Measurements from ENCODE around the gene MAST4.

MAST4 gene

GRCh38 chr5:67031692-67032091, 435.5 kb downstream of the MAST4 start:
- no peak for DNase-seq (ENCODE audit: low spot score)
- FAIRE-seq: no peak

GRCh38 chr5:67032921-67033664, 436.9 kb downstream of the MAST4 start:
- FAIRE-seq (no peak), DNase-seq (ENCODE audit: low spot score) (no peak)

GRCh38 chr5:67033880-67034651, 437.9 kb downstream of the MAST4 start:
- no peak for DNase-seq (ENCODE audit: low spot score)
- FAIRE-seq: no peak

GRCh38 chr5:67035098-67035740, 439.0 kb downstream of the MAST4 start:
- DNase-seq (ENCODE audit: low spot score) (no peak), FAIRE-seq (no peak)

- DNase-seq (ENCODE audit: low spot score) (no peak), FAIRE-seq (no peak)
Observed at GRCh38 chr5:67037171-67037570, 441.0 kb downstream of the MAST4 start.

- peak; percentile 27 for DNase-seq (ENCODE audit: low spot score)
- FAIRE-seq: no peak
Observed at GRCh38 chr5:67038817-67039603, 442.8 kb downstream of the MAST4 start.

GRCh38 chr5:67042176-67043003, 446.2 kb downstream of the MAST4 start:
- DNase-seq (ENCODE audit: low spot score) (no peak), FAIRE-seq (no peak)

GRCh38 chr5:67043796-67044511, 447.8 kb downstream of the MAST4 start:
- DNase-seq (ENCODE audit: low spot score) (no peak), FAIRE-seq (no peak)

GRCh38 chr5:67045816-67046740, 449.9 kb downstream of the MAST4 start:
- FAIRE-seq (no peak), DNase-seq (ENCODE audit: low spot score) (no peak)

- DNase-seq (ENCODE audit: low spot score) (no peak), FAIRE-seq (no peak)
Observed at GRCh38 chr5:67047160-67047559, 451.0 kb downstream of the MAST4 start.

GRCh38 chr5:67047616-67048015, 451.4 kb downstream of the MAST4 start:
- FAIRE-seq (no peak), DNase-seq (ENCODE audit: low spot score) (no peak)

- FAIRE-seq: no peak
- no peak for DNase-seq (ENCODE audit: low spot score)
Observed at GRCh38 chr5:67050125-67050524, 453.9 kb downstream of the MAST4 start.

- no peak for DNase-seq (ENCODE audit: low spot score)
- no peak for FAIRE-seq
Observed at GRCh38 chr5:67050635-67051034, 454.4 kb downstream of the MAST4 start.

- no peak for DNase-seq (ENCODE audit: low spot score)
- no peak for FAIRE-seq
Observed at GRCh38 chr5:67051164-67051563, 455.0 kb downstream of the MAST4 start.

GRCh38 chr5:67052034-67052433, 455.8 kb downstream of the MAST4 start:
- DNase-seq (ENCODE audit: low spot score) (no peak), FAIRE-seq (no peak)

GRCh38 chr5:67053229-67053628, 457.0 kb downstream of the MAST4 start:
- FAIRE-seq (no peak), DNase-seq (ENCODE audit: low spot score) (no peak)

- FAIRE-seq: no peak
Observed at GRCh38 chr5:67058998-67059743, 463.0 kb downstream of the MAST4 start.

More at GRCh38 chr5:67058998-67059743, 463.0 kb downstream of the MAST4 start:
- DNase-seq (ENCODE audit: low spot score): no peak
